ENCODE measurements around the gene PTPRE. TPM values are rescaled to one million over a fixed set of nuclear protein-coding genes. Genes with fewer than 3 reads are reported as not detected.

The PTPRE gene
- polyA plus RNA-seq, 1 donor (not counting 4 experiments of a cell fraction or from before 2014, with no cell fraction given) = 15.1 TPM

GRCh38 chr10:127909716-127910463 is 3.0 kb downstream of the PTPRE start:
- Histone ChIP-seq H4K20me1 (ENCODE audit: control insufficient read depth, extremely low read depth, insufficient read depth, low read length) (no peaks in the 10 kb centered on the region), H3K9me1 (ENCODE audit: control insufficient read depth, extremely low read depth, insufficient read depth, low read length) (no peaks in the 10 kb centered on the region), H3K27me3 (ENCODE audit: control insufficient read depth, extremely low read depth, insufficient read depth, low read length) (peaks cover 30% of the 10 kb centered on the region), H3K9ac (ENCODE audit: control insufficient read depth, extremely low read depth, insufficient read depth, low read length) (no peak overlapping the region), H3K4me1 (ENCODE audit: control insufficient read depth, extremely low read depth, insufficient read depth, low read length) (no peaks in the 10 kb centered on the region), H2AFZ (ENCODE audit: control insufficient read depth, low read length) (no peak overlapping the region), H3K79me2 (ENCODE audit: control insufficient read depth, insufficient read depth, low read length) (no peaks in the 10 kb centered on the region), H3K9me3 (ENCODE audit: control insufficient read depth, low read depth, low read length) (no peaks in the 10 kb centered on the region), H3K27ac (ENCODE audit: control insufficient read depth, insufficient read depth, low read length) (no peak overlapping the region), H3K4me2 (ENCODE audit: control insufficient read depth, extremely low read depth, insufficient read depth, low read depth, low read length) (no peak overlapping the region), H3K36me3 (ENCODE audit: control insufficient read depth in 2 of 2, extremely low read depth in 1 of 2, insufficient read depth in 2 of 2, low read length in 2 of 2) (no peaks in the 10 kb centered on the region), H3K4me3 (ENCODE audit: control insufficient read depth in 2 of 3, extremely low read depth in 1 of 3, insufficient read depth in 2 of 3, low read depth in 1 of 3, low read length in 3 of 3) (no peak overlapping the region)
- no peak for FAIRE-seq
- dilution Hi-C loops (cut with MboI; ENCODE audit: extremely low pct_ligation_motif_present, low sequenced_read_pairs) = no loop called here
- no peak for TF ChIP-seq EZH2 (IDR thresholded peaks at IDR 0.05; ENCODE audit: low read length)
- no peak for TF ChIP-seq CTCF (optimal IDR thresholded peaks at IDR 0.05 in 1 of 3, IDR thresholded peaks at IDR 0.05 in 1 of 3, conservative IDR thresholded peaks at IDR 0.05 in 1 of 3; ENCODE audit: extremely low read depth in 1 of 3, insufficient read depth in 2 of 3, low read length in 3 of 3)
- no peak for DNase-seq (ENCODE audit: low read depth, low spot score)

DNA sequence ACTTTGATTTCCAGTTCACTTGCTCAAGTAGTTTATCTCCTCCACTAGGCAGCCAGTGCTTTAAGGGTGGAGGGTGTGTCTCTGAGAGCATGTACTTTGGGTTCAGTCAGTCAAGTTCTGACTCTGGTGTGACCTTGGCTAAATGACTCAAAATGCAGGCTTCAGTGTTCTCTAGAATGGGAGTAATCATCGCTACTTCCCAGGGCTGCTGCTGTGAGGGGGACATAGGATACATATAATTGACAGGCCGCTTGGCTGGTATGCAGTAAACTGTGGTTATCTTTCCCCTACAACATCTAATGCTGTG is 3.5 kb downstream of the PTPRE start:
- Histone ChIP-seq H3K27ac (ENCODE audit: control insufficient read depth, insufficient read depth, low read length) (no peak overlapping the region), H3K9me1 (ENCODE audit: control insufficient read depth, extremely low read depth, insufficient read depth, low read length) (no peaks in the 10 kb centered on the region), H3K79me2 (ENCODE audit: control insufficient read depth, insufficient read depth, low read length) (no peaks in the 10 kb centered on the region), H4K20me1 (ENCODE audit: control insufficient read depth, extremely low read depth, insufficient read depth, low read length) (no peaks in the 10 kb centered on the region), H3K4me1 (ENCODE audit: control insufficient read depth, extremely low read depth, insufficient read depth, low read length) (no peaks in the 10 kb centered on the region), H3K4me3 (ENCODE audit: control insufficient read depth in 2 of 3, extremely low read depth in 1 of 3, insufficient read depth in 2 of 3, low read depth in 1 of 3, low read length in 3 of 3) (no peak overlapping the region), H3K36me3 (ENCODE audit: control insufficient read depth in 2 of 2, extremely low read depth in 1 of 2, insufficient read depth in 2 of 2, low read length in 2 of 2) (no peaks in the 10 kb centered on the region), H3K9me3 (ENCODE audit: control insufficient read depth, low read depth, low read length) (no peaks in the 10 kb centered on the region), H3K27me3 (ENCODE audit: control insufficient read depth, extremely low read depth, insufficient read depth, low read length) (peaks cover 29% of the 10 kb centered on the region), H2AFZ (ENCODE audit: control insufficient read depth, low read length) (no peak overlapping the region), H3K4me2 (ENCODE audit: control insufficient read depth, extremely low read depth, insufficient read depth, low read depth, low read length) (no peak overlapping the region), H3K9ac (ENCODE audit: control insufficient read depth, extremely low read depth, insufficient read depth, low read length) (no peak overlapping the region)
- dilution Hi-C loops (cut with MboI; ENCODE audit: extremely low pct_ligation_motif_present, low sequenced_read_pairs) = no loop called here
- FAIRE-seq = no peak
- TF ChIP-seq CTCF (optimal IDR thresholded peaks at IDR 0.05 in 1 of 3, IDR thresholded peaks at IDR 0.05 in 1 of 3, conservative IDR thresholded peaks at IDR 0.05 in 1 of 3; ENCODE audit: extremely low read depth in 1 of 3, insufficient read depth in 2 of 3, low read length in 3 of 3) = no peak
- TF ChIP-seq EZH2 (IDR thresholded peaks at IDR 0.05; ENCODE audit: low read length) = no peak
- no peak for DNase-seq (ENCODE audit: low read depth, low spot score)

Data from keratinocyte (primary cell).